K562 (cell line): ENCODE results near the gene BMF. TPM values are rescaled to one million over a fixed set of nuclear protein-coding genes. Genes with fewer than 3 reads are reported as not detected.

Experiments used
- CBX1 ChIP-seq: sonication (generic); IDR thresholded peaks from 2 replicates; pipeline ENCODE4 v1.6.1; 2016; ENCODE audit warnings: antibody characterized with exemption, low read depth, mild to moderate bottlenecking
- CCNT2 ChIP-seq: IDR thresholded peaks from 2 replicates; pipeline ENCODE4 v1.6.1; 2011; ENCODE audit warnings: borderline replicate concordance, low read depth, mild to moderate bottlenecking, moderate library complexity, mixed read lengths, low read length; ENCODE audit not compliant: insufficient read length; ENCODE audit errors: extremely low read depth
- ELK3 ChIP-seq: fragments of 450-650 bp; formaldehyde crosslinking; IDR thresholded peaks from 2 replicates; pipeline ENCODE4 v1.4.0; 2020; ENCODE audit warnings: mild to moderate bottlenecking
- HNRNPH1 ChIP-seq: fragments of 200-400 bp; formaldehyde crosslinking; optimal IDR thresholded peaks from 2 replicates; pipeline ENCODE3; 2017; ENCODE audit warnings: low read depth, mild to moderate bottlenecking, low read length, moderate library complexity
- HNRNPUL1 ChIP-seq: fragments of 200-400 bp; formaldehyde crosslinking; IDR thresholded peaks from 2 replicates; pipeline ENCODE4 v1.6.1; 2017; ENCODE audit warnings: low read length
- HOXB6 ChIP-seq: fragments of 250-450 bp; sonication (Bioruptor Pico); IDR thresholded peaks from 2 replicates; pipeline ENCODE4 v1.5.1; 2022; ENCODE audit warnings: mild to moderate bottlenecking, borderline replicate concordance
- HSF4 ChIP-seq: fragments of 250-450 bp; sonication (Bioruptor Pico); IDR thresholded peaks from 2 replicates; pipeline ENCODE4 v2.1.2; 2022; ENCODE audit warnings: mild to moderate bottlenecking, moderate library complexity, borderline replicate concordance
- MEF2D ChIP-seq: conservative IDR thresholded peaks from 2 replicates; pipeline ENCODE4 v1.6.1; 2016; ENCODE audit warnings: low read depth, missing genetic modification characterization, missing compliant biosample characterization
- MTA2 ChIP-seq: fragments of 450-650 bp; IDR thresholded peaks from 2 replicates; pipeline ENCODE4 v1.6.1; 2016; ENCODE audit warnings: low read depth
- MXD1 ChIP-seq: fragments of 250-450 bp; sonication (Bioruptor Pico); IDR thresholded peaks from 2 replicates; pipeline ENCODE4 v1.8.0; 2021; ENCODE audit warnings: borderline replicate concordance, mild to moderate bottlenecking, moderate library complexity; ENCODE audit not compliant: poor library complexity, severe bottlenecking
- NFE2 ChIP-seq: IDR thresholded peaks from 2 replicates; pipeline ENCODE4 v1.6.1; 2014; ENCODE audit warnings: antibody characterized with exemption, low read depth
- NFE2L1 ChIP-seq: fragments of 450-650 bp; IDR thresholded peaks from 2 replicates; pipeline ENCODE4 v1.6.1; 2016; ENCODE audit warnings: missing genetic modification characterization, low read depth, mild to moderate bottlenecking, missing compliant biosample characterization, moderate library complexity, borderline replicate concordance
- NFIX ChIP-seq: fragments of 250-450 bp; sonication (Bioruptor Pico); IDR thresholded peaks from 2 replicates; pipeline ENCODE4 v1.4.0; 2020; ENCODE audit warnings: low read depth, mild to moderate bottlenecking, moderate library complexity
- PTRF ChIP-seq: fragments of 450-650 bp; IDR thresholded peaks from 2 replicates; pipeline ENCODE4 v1.6.1; 2016; ENCODE audit warnings: mild to moderate bottlenecking, missing genetic modification characterization, missing compliant biosample characterization
- PTTG1 ChIP-seq: fragments of 450-650 bp; IDR thresholded peaks from 2 replicates; pipeline ENCODE4 v1.6.1; 2016; ENCODE audit warnings: low read depth, mild to moderate bottlenecking, missing genetic modification characterization, missing compliant biosample characterization
- RBM15 ChIP-seq: fragments of 200-400 bp; formaldehyde crosslinking; IDR thresholded peaks from 2 replicates; pipeline ENCODE4 v1.6.1; 2018; ENCODE audit warnings: mild to moderate bottlenecking, low read length, moderate library complexity; ENCODE audit not compliant: insufficient read depth
- SLC30A9 ChIP-seq: fragments of 250-450 bp; sonication (Bioruptor Pico); IDR thresholded peaks from 2 replicates; pipeline ENCODE4 v1.8.0; 2022; ENCODE audit warnings: mild to moderate bottlenecking, moderate library complexity
- SRF ChIP-seq, 2 experiments: fragments of 250-450, 450-650 bp in 1 of 2; sonication (Bioruptor Pico) in 1 of 2; sonication (generic) in 1 of 2; formaldehyde crosslinking; IDR thresholded peaks; 2 replicates each; pipeline versions ENCODE4 v1.5.0 to v1.5.1; 2020 to 2022; ENCODE audit warnings: mild to moderate bottlenecking in 1 of 2, missing genetic modification reagents in 1 of 2
- THRAP3 ChIP-seq: fragments of 450-650 bp; IDR thresholded peaks from 2 replicates; pipeline ENCODE4 v1.6.1; 2016; ENCODE audit warnings: mild to moderate bottlenecking, inconsistent platforms, borderline replicate concordance
- XRCC3 ChIP-seq: fragments of 450-650 bp; IDR thresholded peaks from 2 replicates; pipeline ENCODE4 v1.6.1; 2017; ENCODE audit warnings: mild to moderate bottlenecking, moderate library complexity
- ZBTB26 ChIP-seq: fragments of 450-650 bp; formaldehyde crosslinking; IDR thresholded peaks from 2 replicates; pipeline ENCODE4 v1.4.0; 2022; ENCODE audit warnings: missing genetic modification characterization
- ZFX ChIP-seq: sonication (generic); formaldehyde crosslinking; IDR thresholded peaks from 2 replicates; pipeline ENCODE4 v1.8.0; 2022; ENCODE audit warnings: mild to moderate bottlenecking, missing genetic modification reagents, moderate library complexity
- ZNF174 ChIP-seq: fragments of 250-450 bp; sonication (Bioruptor Pico); IDR thresholded peaks from 2 replicates; pipeline ENCODE4 v1.4.0; 2020; ENCODE audit warnings: mild to moderate bottlenecking
- ZNF23 ChIP-seq: fragments of 250-450 bp; sonication (Bioruptor Pico); IDR thresholded peaks from 2 replicates; pipeline ENCODE4 v1.4.0; 2020; ENCODE audit warnings: mild to moderate bottlenecking
- ZNF699 ChIP-seq: fragments of 250-450 bp; sonication (Bioruptor Pico); IDR thresholded peaks from 2 replicates; pipeline ENCODE4 v1.8.0; 2021; ENCODE audit warnings: mild to moderate bottlenecking, moderate library complexity; ENCODE audit not compliant: insufficient replicate concordance
- ZNF76 ChIP-seq: fragments of 250-450 bp; sonication (Bioruptor Pico); IDR thresholded peaks from 2 replicates; pipeline ENCODE4 v1.4.0; 2020; ENCODE audit warnings: mild to moderate bottlenecking, moderate library complexity, borderline replicate concordance
- ZSCAN29 ChIP-seq: fragments of 450-650 bp; IDR thresholded peaks from 2 replicates; pipeline ENCODE4 v1.6.1; 2017
- polyA plus RNA-seq, 8 experiments: library from polyadenylated mRNA; depleted of rRNA in 4 of 8; stranded (reverse) in 5 of 8; unstranded in 3 of 8; fragments of >200 nt; fragmentation: Nextera tagmentation in 2 of 8; fragmentation: Illumina TruSeq in 1 of 8; extraction: Ambion mirVana in 2 of 8; extraction: Trizol in 1 of 8; gene quantifications; 2 replicates each; pipeline versions ENCODE4 v1.2.1 to v1.2.3, GENCODE V29; 2011 to 2014; ENCODE audit warnings: inconsistent platforms in 1 of 8, missing spikeins in 1 of 8
- total RNA-seq, 7 experiments: library from RNA; depleted of rRNA in 6 of 7; stranded (reverse); fragments of >200 nt in 6 of 7; fragmentation: Illumina TruSeq in 2 of 7; extraction: Trizol in 2 of 7; gene quantifications; 2 replicates each; pipeline versions ENCODE4 v1.2.1 to v1.2.3, GENCODE V29; 2011 to 2021; ENCODE audit warnings: low replicate concordance in 1 of 7

The BMF gene
- total and polyA plus RNA-seq, 9 of the 15 experiments (the other 6 are each of a cell fraction or from before 2014, with no cell fraction given), result 0.25 to 0.91 (median 0.59) TPM; not detected in 2

GRCh38 chr15:40106203-40107161 lies 2.2 kb downstream of the BMF start (continued):
- no peak for TF ChIP-seq ZNF699 (CRISPR knock-in tag)
- TF ChIP-seq SLC30A9 (CRISPR knock-in tag), result no peak
- no peak for TF ChIP-seq CBX1
- no peak for TF ChIP-seq NFIX (CRISPR knock-in tag)
- no peak for TF ChIP-seq ZNF23
- TF ChIP-seq PTRF, result no peak
- no peak for TF ChIP-seq XRCC3
- TF ChIP-seq CCNT2, result no peak
- TF ChIP-seq MXD1 (CRISPR knock-in tag), result no peak
- no peak for TF ChIP-seq HNRNPH1
- TF ChIP-seq ZBTB26, result no peak
- TF ChIP-seq NFE2L1 (tag), result no peak
- TF ChIP-seq PTTG1 (tag), result no peak
- TF ChIP-seq ZNF76 (CRISPR knock-in tag), result no peak
- TF ChIP-seq HSF4 (CRISPR knock-in tag), result no peak
- no peak for TF ChIP-seq HOXB6 (CRISPR knock-in tag)
- TF ChIP-seq NFE2, result 0 out of 2 replicates have a peak, but pooled peaks have one; percentile 7
- TF ChIP-seq ELK3, result no peak
- TF ChIP-seq HNRNPUL1, result no peak
- TF ChIP-seq THRAP3, result no peak
- TF ChIP-seq MEF2D (tag), result 0 out of 2 replicates have a peak, but pooled peaks have one; percentile 58
- no peak for TF ChIP-seq ZNF174
- TF ChIP-seq MTA2, result peak; percentile 58; the same call in 1 of the 2 replicates
- TF ChIP-seq RBM15, result no peak
- TF ChIP-seq ZFX (CRISPR knock-in tag), result peak; percentile 45
- TF ChIP-seq SRF (CRISPR knock-in tag; IDR thresholded peaks at IDR 0.05), result no peak
- TF ChIP-seq ZSCAN29, result no peak
